HG02623 (cell line): ENCODE data around the gene SLC66A1.

Experiments used
- ATAC-seq: cut with Tn5 transposase; IDR thresholded peaks from one replicate; pipeline ENCODE4 v1.9.1; 2021; ENCODE audit warnings: moderate library complexity; ENCODE audit not compliant: unreplicated experiment

Gene SLC66A1

GRCh38 chr1:19324665-19324990 is 12.5 kb downstream of the SLC66A1 start:
- no peak for ATAC-seq

GRCh38 chr1:19325368-19325957 is 13.3 kb downstream of the SLC66A1 start:
- no peak for ATAC-seq

- no peak for ATAC-seq
Measured at GRCh38 chr1:19325958-19326747, 14.0 kb downstream of the SLC66A1 start.

GRCh38 chr1:19326748-19327065 is 14.6 kb downstream of the SLC66A1 start:
- no peak for ATAC-seq

GRCh38 chr1:19327301-19327700 is 15.2 kb downstream of the SLC66A1 start:
- ATAC-seq = no peak

GRCh38 chr1:19327736-19328135 is 15.6 kb downstream of the SLC66A1 start:
- no peak for ATAC-seq

- ATAC-seq = no peak
Measured at GRCh38 chr1:19328486-19328885, 16.4 kb downstream of the SLC66A1 start.

- no peak for ATAC-seq
Measured at GRCh38 chr1:19329188-19329587, 17.1 kb downstream of the SLC66A1 start.

GRCh38 chr1:19329611-19330010 is 17.5 kb downstream of the SLC66A1 start:
- ATAC-seq = no peak

- no peak for ATAC-seq
Measured at GRCh38 chr1:19330449-19331135, 18.5 kb downstream of the SLC66A1 start.

GRCh38 chr1:19331262-19331878 is 19.2 kb downstream of the SLC66A1 start:
- no peak for ATAC-seq

- no peak for ATAC-seq
Measured at GRCh38 chr1:19332832-19333231, 20.7 kb downstream of the SLC66A1 start.

GRCh38 chr1:19333587-19334354 is 21.6 kb downstream of the SLC66A1 start:
- ATAC-seq = no peak

- no peak for ATAC-seq
Measured at GRCh38 chr1:19336543-19336942, 24.4 kb downstream of the SLC66A1 start.

- ATAC-seq = no peak
Measured at GRCh38 chr1:19337289-19337688, 25.2 kb downstream of the SLC66A1 start.

- no peak for ATAC-seq
Measured at GRCh38 chr1:19338323-19338762, 26.2 kb downstream of the SLC66A1 start.

- no peak for ATAC-seq
Measured at GRCh38 chr1:19339214-19339861, 27.2 kb downstream of the SLC66A1 start.

- ATAC-seq = no peak
Measured at GRCh38 chr1:19340387-19340937, 28.3 kb downstream of the SLC66A1 start.

- ATAC-seq = no peak
Measured at GRCh38 chr1:19341201-19342061, 29.3 kb downstream of the SLC66A1 start.
